ENCODE measurements around the gene TOP1.

Gene TOP1

GRCh38 chr20:41086402-41087324 lies 58.0 kb downstream of the TOP1 start (continued):
- TF ChIP-seq TCF7L2 (IDR thresholded peaks at IDR 0.05; ENCODE audit: borderline replicate concordance, low read depth, low read length) (no peak), GLI4 (tag by site-specific recombination; IDR thresholded peaks at IDR 0.05) (no peak), ZNF19 (tag by site-specific recombination; IDR thresholded peaks at IDR 0.05; ENCODE audit: low read depth) (no peak), ZNF140 (tag by site-specific recombination; IDR thresholded peaks at IDR 0.05) (no peak), ZNF18 (tag by site-specific recombination; IDR thresholded peaks at IDR 0.05) (peak; percentile 63; the same call in 1 of the 2 replicates), ZNF221 (tag by site-specific recombination; IDR thresholded peaks at IDR 0.05; ENCODE audit: borderline replicate concordance) (no peak), ZNF423 (tag by site-specific recombination; IDR thresholded peaks at IDR 0.05) (no peak), ZNF561 (tag by site-specific recombination; IDR thresholded peaks at IDR 0.05; ENCODE audit: borderline replicate concordance) (peak; percentile 50), AEBP2 (tag by site-specific recombination; IDR thresholded peaks at IDR 0.05; ENCODE audit: borderline replicate concordance) (no peak), ZNF214 (tag by site-specific recombination; IDR thresholded peaks at IDR 0.05; ENCODE audit: borderline replicate concordance) (no peak), ZNF2 (tag by site-specific recombination; IDR thresholded peaks at IDR 0.05) (no peak), ZNF280D (tag by site-specific recombination; IDR thresholded peaks at IDR 0.05) (no peak), ZFP41 (tag by site-specific recombination; IDR thresholded peaks at IDR 0.05; ENCODE audit: borderline replicate concordance) (no peak), YY2 (tag by site-specific recombination; IDR thresholded peaks at IDR 0.05) (no peak), ZNF311 (tag by site-specific recombination; IDR thresholded peaks at IDR 0.05; ENCODE audit: borderline replicate concordance) (no peak), OVOL3 (tag by site-specific recombination; IDR thresholded peaks at IDR 0.05) (no peak), PRDM1 (tag by site-specific recombination; IDR thresholded peaks at IDR 0.05) (no peak), PRDM2 (tag by site-specific recombination; IDR thresholded peaks at IDR 0.05; ENCODE audit: borderline replicate concordance) (no peak), ZNF791 (tag by site-specific recombination; IDR thresholded peaks at IDR 0.05) (no peak), SCRT1 (tag by site-specific recombination; IDR thresholded peaks at IDR 0.05; ENCODE audit: borderline replicate concordance) (no peak), HOXC10 (CRISPR knock-in tag; IDR thresholded peaks at IDR 0.05) (no peak), ZNF692 (tag by site-specific recombination; IDR thresholded peaks at IDR 0.05) (0 out of 2 replicates have a peak, but pooled peaks have one; percentile 16), ZNF626 (tag by site-specific recombination; IDR thresholded peaks at IDR 0.05) (no peak), ZNF747 (tag by site-specific recombination; IDR thresholded peaks at IDR 0.05) (no peak), ZNF391 (tag by site-specific recombination; IDR thresholded peaks at IDR 0.05; ENCODE audit: borderline replicate concordance, low read depth) (no peak)

Measured in HEK293 (cell line).